ENCODE results near the gene GRB7. TPM values are rescaled to one million over a fixed set of nuclear protein-coding genes. Genes with fewer than 3 reads are reported as not detected.
A peak's percentile ranks its signal among the peaks of the same experiment; 100 is the strongest.

Gene GRB7
- total RNA-seq, 4 donors from 2014 or later: 49.4 to 114 (median 72.4) TPM

GRCh38 chr17:39737206-39737759, 455 bp upstream of the GRB7 start:
- Histone ChIP-seq H3K27ac (peak overlapping the region; percentile 96), H3K36me3 (no peaks in the 10 kb centered on the region), H3K4me3 (peak overlapping the region; percentile 56), H3K9me3 (no peaks in the 10 kb centered on the region), H3K27me3 (peaks cover 39% of the 10 kb centered on the region), H3K4me1 (peaks cover 48% of the 10 kb centered on the region)
- DNase-seq (ENCODE audit: low spot score in 2 of 2): no peak
- TF ChIP-seq POLR2A (IDR thresholded peaks at IDR 0.05): no peak
- no peak for TF ChIP-seq POLR2AphosphoS5 (IDR thresholded peaks at IDR 0.05)
- WGBS: 48% methylated on average over 11 of the region's 13 CpGs

GRCh38 chr17:39738568-39738901, 797 bp downstream of the GRB7 start:
- H3K9me3 ChIP-seq: no peaks in the 10 kb centered on the region
- peaks cover 48% of the 10 kb centered on the region for H3K4me1 ChIP-seq
- TF ChIP-seq EP300 (IDR thresholded peaks at IDR 0.05) (no peak), POLR2A (IDR thresholded peaks at IDR 0.05) (no peak), POLR2AphosphoS5 (IDR thresholded peaks at IDR 0.05) (no peak), CTCF (IDR thresholded peaks at IDR 0.05) (no peak)
- no peak for DNase-seq (ENCODE audit: low spot score in 2 of 2)
- 3% methylated on average over 12 of the region's 13 CpGs for WGBS
- H3K36me3 ChIP-seq: peaks cover 4% of the 10 kb centered on the region
- peak overlapping the region; percentile 96 for H3K27ac ChIP-seq
- peak overlapping the region; percentile 56 for H3K4me3 ChIP-seq
- peaks cover 49% of the 10 kb centered on the region for H3K27me3 ChIP-seq

GRCh38 chr17:39738983-39739884, 1.5 kb downstream of the GRB7 start:
- no peak for TF ChIP-seq CTCF (IDR thresholded peaks at IDR 0.05)
- TF ChIP-seq POLR2AphosphoS5 (IDR thresholded peaks at IDR 0.05): peak in 2 of 3 donors; percentile 51 to 86
- WGBS: 10% methylated on average over 32 of the region's 32 CpGs
- no peaks in the 10 kb centered on the region for H3K9me3 ChIP-seq
- peak overlapping the region; percentile 96 for H3K27ac ChIP-seq
- DNase-seq (ENCODE audit: low spot score in 2 of 2): peak in 1 of 2 donors; percentile 89
- H3K4me1 ChIP-seq: peaks cover 48% of the 10 kb centered on the region
- peaks cover 54% of the 10 kb centered on the region for H3K27me3 ChIP-seq
- peak overlapping the region; percentile 56 for H3K4me3 ChIP-seq
- H3K36me3 ChIP-seq: peaks cover 4% of the 10 kb centered on the region

GRCh38 chr17:39739885-39740356, 2.2 kb downstream of the GRB7 start:
- Histone ChIP-seq H3K9me3 (no peaks in the 10 kb centered on the region), H3K27me3 (peaks cover 61% of the 10 kb centered on the region), H3K4me1 (peaks cover 48% of the 10 kb centered on the region), H3K36me3 (peaks cover 9% of the 10 kb centered on the region), H3K4me3 (peak overlapping the region; percentile 56), H3K27ac (peak overlapping the region; percentile 96)
- WGBS: 17% methylated on average over 6 of the region's 9 CpGs
- no peak for TF ChIP-seq POLR2AphosphoS5 (IDR thresholded peaks at IDR 0.05)
- no peak for TF ChIP-seq EP300 (IDR thresholded peaks at IDR 0.05)
- TF ChIP-seq CTCF (IDR thresholded peaks at IDR 0.05): no peak
- DNase-seq (ENCODE audit: low spot score in 2 of 2): no peak

- no peak for DNase-seq (ENCODE audit: low spot score in 2 of 2)
- peaks cover 61% of the 10 kb centered on the region for H3K27me3 ChIP-seq
- peak overlapping the region; percentile 56 for H3K4me3 ChIP-seq
- H3K9me3 ChIP-seq: no peaks in the 10 kb centered on the region
- peak overlapping the region; percentile 96 for H3K27ac ChIP-seq
- WGBS: 55% methylated on average over 6 of the region's 16 CpGs
- H3K4me1 ChIP-seq: peaks cover 48% of the 10 kb centered on the region
- TF ChIP-seq EP300 (IDR thresholded peaks at IDR 0.05) (no peak), POLR2AphosphoS5 (IDR thresholded peaks at IDR 0.05) (no peak), CTCF (IDR thresholded peaks at IDR 0.05) (no peak), POLR2A (IDR thresholded peaks at IDR 0.05) (no peak)
- peaks cover 15% of the 10 kb centered on the region for H3K36me3 ChIP-seq
Observed at GRCh38 chr17:39740357-39741111, 2.8 kb downstream of the GRB7 start.
